GM18519 (cell line): ENCODE data around the gene TPSG1.
"Not testable (repeated sequence)": the region's sequence is repeated elsewhere in the genome, so short reads cannot be mapped to it uniquely, and the experiment has no call there.

Experiments
- ATAC-seq: cut with Tn5 transposase; IDR thresholded peaks from one replicate; pipeline ENCODE4 v1.9.1; 2021; ENCODE audit warnings: mild to moderate bottlenecking, moderate library complexity; ENCODE audit not compliant: unreplicated experiment, low FRiP score

TPSG1 gene

GRCh38 chr16:1257561-1258224 is 32.6 kb upstream of the TPSG1 start:
- ATAC-seq = no peak

- ATAC-seq = no peak
Observed at GRCh38 chr16:1256874-1257322, 31.8 kb upstream of the TPSG1 start.

- not testable (repeated sequence) for ATAC-seq
Observed at GRCh38 chr16:1256296-1256873, 31.3 kb upstream of the TPSG1 start.

GRCh38 chr16:1255276-1256122 is 30.4 kb upstream of the TPSG1 start, which contains the start of gene TPSD1:
Gene TPSD1, plus strand, starts transcription at chr16:1256069. Its CDS starts 212 bp downstream, at chr16:1256281.
- not testable (repeated sequence) for ATAC-seq

- not testable (repeated sequence) for ATAC-seq
Observed at GRCh38 chr16:1254821-1255220, 29.8 kb upstream of the TPSG1 start.

- ATAC-seq = not testable (repeated sequence)
Observed at GRCh38 chr16:1253701-1254364, 28.8 kb upstream of the TPSG1 start.

- ATAC-seq = not testable (repeated sequence)
Observed at GRCh38 chr16:1249031-1249755, 24.1 kb upstream of the TPSG1 start.

GRCh38 chr16:1247903-1248537 is 23.0 kb upstream of the TPSG1 start:
- not testable (repeated sequence) for ATAC-seq

GRCh38 chr16:1245452-1246020 is 20.5 kb upstream of the TPSG1 start:
- no peak for ATAC-seq

- no peak for ATAC-seq
Observed at GRCh38 chr16:1244881-1245280, 19.8 kb upstream of the TPSG1 start.

GRCh38 chr16:1243907-1244850 is 19.1 kb upstream of the TPSG1 start:
- ATAC-seq = not testable (repeated sequence)

GRCh38 chr16:1243363-1243762 is 18.3 kb upstream of the TPSG1 start:
- not testable (repeated sequence) for ATAC-seq

GRCh38 chr16:1241081-1241480 is 16.0 kb upstream of the TPSG1 start:
- ATAC-seq = not testable (repeated sequence)

GRCh38 chr16:1240436-1240835 is 15.4 kb upstream of the TPSG1 start, which contains the start of gene TPSAB1:
Gene TPSAB1, plus strand, starts transcription at chr16:1240705. Its CDS starts 234 bp downstream, at chr16:1240939.
- not testable (repeated sequence) for ATAC-seq

GRCh38 chr16:1239575-1239974 is 14.5 kb upstream of the TPSG1 start:
- ATAC-seq = not testable (repeated sequence)

- not testable (repeated sequence) for ATAC-seq
Observed at GRCh38 chr16:1238909-1239308, 13.8 kb upstream of the TPSG1 start.

- ATAC-seq = no peak
Observed at GRCh38 chr16:1237990-1238389, 12.9 kb upstream of the TPSG1 start.

- ATAC-seq = not testable (repeated sequence)
Observed at GRCh38 chr16:1236659-1237058, 11.6 kb upstream of the TPSG1 start.
